T-cell (primary cell): Measurements from ENCODE around the gene AGBL1. TPM values are rescaled to one million over a fixed set of nuclear protein-coding genes. Genes with fewer than 3 reads are reported as not detected.

ENCODE experiments used
- ATAC-seq, 4 experiments: fragments of 200-7000 bp in 3 of 4; fragments of 150-1000 bp in 1 of 4; cut with Tn5 transposase; replicated peaks in 1 of 4; 1 replicate in 3 of 4; 2 replicates in 1 of 4; pipeline ENCODE4 v1.10.0; 2021; ENCODE audit warnings: moderate library complexity in 3 of 4, mild to moderate bottlenecking in 2 of 4, moderate number of reproducible peaks in 1 of 4
- CTCF ChIA-PET, 2 donors: fragments of 300-600 bp; sonication (Branson Sonifier 250); formaldehyde crosslinking; loops; one replicate each; lab custom pipeline; 2022; ENCODE audit warnings: antibody characterized with exemption in 2 of 2; lab: Charles Lee
- POLR2A ChIA-PET, 2 donors: fragments of 300-600 bp; sonication (Branson Sonifier 250); formaldehyde crosslinking; loops; one replicate each; lab custom pipeline; 2022; ENCODE audit warnings: antibody characterized with exemption in 2 of 2; lab: Charles Lee
- DNase-seq, 35 experiments: peaks; one replicate each; pipeline versions ENCODE4 v3.0.0 to v3.0.0-alpha.2; 2013 to 2023
- H3K27ac ChIP-seq: one replicate; pipeline ENCODE4 v1.5.1; 2013; ENCODE audit warnings: low read length
- H3K27me3 ChIP-seq, 2 experiments: replicated peaks in 1 of 2; 1 replicate in 1 of 2; 2 replicates in 1 of 2; pipeline versions ENCODE4 v1.6.1 to v1.7.0; 2013; ENCODE audit warnings: low read length in 1 of 2, mixed read lengths in 1 of 2; ENCODE audit not compliant: control insufficient read depth in 2 of 2, insufficient read depth in 2 of 2; ENCODE audit errors: extremely low read depth in 1 of 2
- H3K36me3 ChIP-seq, 2 donors: 1 replicate in 1 of 2; 2 replicates in 1 of 2; pipeline versions ENCODE4 v1.6.1 to v1.7.0; 2013; ENCODE audit warnings: low read length in 1 of 2; ENCODE audit not compliant: control insufficient read depth in 2 of 2, insufficient read depth in 1 of 2; ENCODE audit errors: extremely low read depth in 1 of 2
- H3K4me1 ChIP-seq, 2 experiments: 1 replicate in 1 of 2; 2 replicates in 1 of 2; pipeline versions ENCODE4 v1.6.1 to v1.7.0; 2013; ENCODE audit warnings: low read length in 2 of 2, mixed read lengths in 1 of 2; ENCODE audit not compliant: insufficient read depth in 2 of 2, control insufficient read depth in 1 of 2; ENCODE audit errors: extremely low read depth in 1 of 2
- H3K4me3 ChIP-seq, 2 donors: 1 replicate in 1 of 2; 2 replicates in 1 of 2; pipeline versions ENCODE4 v1.5.1 to v1.7.0; 2013; ENCODE audit warnings: mild to moderate bottlenecking in 2 of 2, low read length in 1 of 2, moderate library complexity in 1 of 2; ENCODE audit not compliant: control insufficient read depth in 1 of 2; ENCODE audit errors: extremely low read depth in 1 of 2
- H3K9me3 ChIP-seq: 2 replicates; pipeline ENCODE4 v1.7.0; 2013
- H3K27ac Mint-ChIP-seq, 2 donors: one replicate each; pipeline ENCODE4 v1.8.0; 2020 to 2021; ENCODE audit warnings: mild to moderate bottlenecking in 2 of 2, mixed read lengths in 2 of 2
- H3K27me3 Mint-ChIP-seq, 2 donors: one replicate each; pipeline ENCODE4 v1.8.0; 2021 to 2022; ENCODE audit warnings: mixed read lengths in 2 of 2
- H3K36me3 Mint-ChIP-seq: one replicate; pipeline ENCODE4 v1.8.0; 2021; ENCODE audit warnings: mixed read lengths
- H3K4me1 Mint-ChIP-seq, 3 donors: one replicate each; pipeline ENCODE4 v1.8.0; 2020 to 2022; ENCODE audit warnings: mixed read lengths in 3 of 3, mild to moderate bottlenecking in 1 of 3
- H3K4me3 Mint-ChIP-seq, 3 donors: one replicate each; pipeline ENCODE4 v1.8.0; 2020 to 2022; ENCODE audit warnings: mild to moderate bottlenecking in 3 of 3, mixed read lengths in 3 of 3, moderate library complexity in 3 of 3
- H3K9me3 Mint-ChIP-seq, 3 donors: one replicate each; pipeline ENCODE4 v1.8.0; 2020 to 2022; ENCODE audit warnings: mixed read lengths in 3 of 3
- WGBS: methylation state at CpG from one replicate; pipeline ENCODE4 v1.1.5; 2013; ENCODE audit warnings: missing lambda C conversion rate; ENCODE audit not compliant: insufficient coverage; 5-methylcytosine and 5-hydroxymethylcytosine counted together
- total RNA-seq, 35 experiments: library from RNA in 6 of 35; stranded (reverse) in 6 of 35; fragments of 120-200 nt in 1 of 35; gene quantifications; one replicate each; pipeline versions ENCODE4 v1.2.1 to v1.2.4 and lab custom pipeline; 2013 to 2026

AGBL1 gene
- total RNA-seq, 5 donors from 2014 or later (not counting 1 experiment from before 2014, with no cell fraction given) = not detected

- Histone ChIP-seq H3K9me3 (no peaks in the 10 kb centered on the region), H3K27me3 (no peaks in the 10 kb centered on the region), H3K36me3 (no peaks in the 10 kb centered on the region), H3K4me1 (no peaks in the 10 kb centered on the region), H3K4me3 (no peak overlapping the region), H3K27ac (no peak overlapping the region)
- DNase-seq (no peak), ATAC-seq (no peak)
- POLR2A ChIA-PET = no interaction called here
- Mint-ChIP-seq H3K27ac (no peak overlapping the region), H3K36me3 (no peaks in the 10 kb centered on the region), H3K27me3 (no peaks in the 10 kb centered on the region), H3K4me1 (no peaks in the 10 kb centered on the region), H3K9me3 (peaks cover 0 to 14% (median 4%) of the 10 kb centered on the region in 3 donors), H3K4me3 (no peak overlapping the region)
- CTCF ChIA-PET = no interaction called here
- 78% methylated on average over 6 of the region's 9 CpGs for whole genome bisulfite sequencing
Measured at GRCh38 chr15:86591994-86592735, 512.5 kb downstream of the AGBL1 start.

- ChIA-PET POLR2A (no interaction called here), CTCF (no interaction called here)
- WGBS = 100% methylated on average over 1 of the region's 1 CpG
- no peak overlapping the region for H3K4me3 Mint-ChIP-seq
- ATAC-seq (no peak), DNase-seq (no peak)
- no peaks in the 10 kb centered on the region for H3K4me1 Mint-ChIP-seq
- Histone ChIP-seq H3K27me3 (no peaks in the 10 kb centered on the region), H3K4me3 (no peak overlapping the region), H3K27ac (no peak overlapping the region), H3K36me3 (no peaks in the 10 kb centered on the region), H3K9me3 (no peaks in the 10 kb centered on the region), H3K4me1 (no peaks in the 10 kb centered on the region)
- no peak overlapping the region for H3K27ac Mint-ChIP-seq
- peaks cover 0 to 4% (median 4%) of the 10 kb centered on the region in 3 donors for H3K9me3 Mint-ChIP-seq
- no peaks in the 10 kb centered on the region for H3K36me3 Mint-ChIP-seq
- H3K27me3 Mint-ChIP-seq = peaks cover 0 to 3% of the 10 kb centered on the region in 2 donors
Measured at GRCh38 chr15:86595741-86596140, 516.1 kb downstream of the AGBL1 start.

- Histone ChIP-seq H3K27ac (no peak overlapping the region), H3K36me3 (no peaks in the 10 kb centered on the region), H3K4me1 (no peaks in the 10 kb centered on the region), H3K9me3 (no peaks in the 10 kb centered on the region), H3K4me3 (no peak overlapping the region), H3K27me3 (no peaks in the 10 kb centered on the region)
- CTCF ChIA-PET = no interaction called here
- WGBS = no CpG with 5 or more reads among the region's 2 CpGs
- peaks cover 3% of the 10 kb centered on the region in 2 donors for H3K27me3 Mint-ChIP-seq
- no peak for DNase-seq
- no peak overlapping the region for H3K4me3 Mint-ChIP-seq
- no peaks in the 10 kb centered on the region for H3K36me3 Mint-ChIP-seq
- H3K4me1 Mint-ChIP-seq = no peaks in the 10 kb centered on the region
- POLR2A ChIA-PET = no interaction called here
- peaks cover 0 to 4% (median 0%) of the 10 kb centered on the region in 3 donors for H3K9me3 Mint-ChIP-seq
- no peak overlapping the region for H3K27ac Mint-ChIP-seq
- ATAC-seq = no peak
Measured at GRCh38 chr15:86603466-86603865, 523.8 kb downstream of the AGBL1 start.

GRCh38 chr15:86608461-86609205 lies 529.0 kb downstream of the AGBL1 start:
- H3K4me1 Mint-ChIP-seq = peaks cover 23 to 35% (median 35%) of the 10 kb centered on the region in 3 donors
- Histone ChIP-seq H3K9me3 (no peaks in the 10 kb centered on the region), H3K36me3 (no peaks in the 10 kb centered on the region), H3K4me3 (no peak overlapping the region), H3K27me3 (no peaks in the 10 kb centered on the region), H3K27ac (no peak overlapping the region), H3K4me1 (peaks cover 0 to 16% of the 10 kb centered on the region in 2 experiments)
- H3K4me3 Mint-ChIP-seq = no peak overlapping the region
- H3K36me3 Mint-ChIP-seq = no peaks in the 10 kb centered on the region
- POLR2A ChIA-PET = no interaction called here
- peaks cover 0 to 4% (median 0%) of the 10 kb centered on the region in 3 donors for H3K9me3 Mint-ChIP-seq
- CTCF ChIA-PET = no interaction called here
- WGBS = 89% methylated on average over 3 of the region's 7 CpGs
- H3K27ac Mint-ChIP-seq = no peak overlapping the region
- DNase-seq (no peak), ATAC-seq (no peak)
- H3K27me3 Mint-ChIP-seq = no peaks in the 10 kb centered on the region

GRCh38 chr15:86609275-86609674 lies 529.6 kb downstream of the AGBL1 start:
- WGBS = no CpG with 5 or more reads among the region's 3 CpGs
- POLR2A ChIA-PET = no interaction called here
- Mint-ChIP-seq H3K4me3 (no peak overlapping the region), H3K27me3 (no peaks in the 10 kb centered on the region), H3K36me3 (no peaks in the 10 kb centered on the region), H3K9me3 (no peaks in the 10 kb centered on the region), H3K27ac (no peak overlapping the region), H3K4me1 (peaks cover 26 to 42% (median 41%) of the 10 kb centered on the region in 3 donors)
- Histone ChIP-seq H3K9me3 (no peaks in the 10 kb centered on the region), H3K4me1 (peaks cover 0 to 16% of the 10 kb centered on the region in 2 experiments), H3K4me3 (no peak overlapping the region), H3K27ac (no peak overlapping the region), H3K36me3 (no peaks in the 10 kb centered on the region), H3K27me3 (no peaks in the 10 kb centered on the region)
- DNase-seq (no peak), ATAC-seq (no peak)
- CTCF ChIA-PET = no interaction called here

- Histone ChIP-seq H3K27me3 (no peaks in the 10 kb centered on the region), H3K4me1 (peaks cover 0 to 18% of the 10 kb centered on the region in 2 experiments), H3K9me3 (no peaks in the 10 kb centered on the region), H3K36me3 (no peaks in the 10 kb centered on the region), H3K27ac (no peak overlapping the region), H3K4me3 (no peak overlapping the region)
- H3K4me1 Mint-ChIP-seq = peaks cover 33 to 49% (median 49%) of the 10 kb centered on the region in 3 donors
- H3K9me3 Mint-ChIP-seq = peaks cover 0 to 6% (median 0%) of the 10 kb centered on the region in 3 donors
- H3K4me3 Mint-ChIP-seq = no peak overlapping the region
- H3K27ac Mint-ChIP-seq = no peak overlapping the region
- ChIA-PET POLR2A (no interaction called here), CTCF (no interaction called here)
- no CpG with 5 or more reads among the region's 2 CpGs for WGBS
- no peaks in the 10 kb centered on the region for H3K27me3 Mint-ChIP-seq
- H3K36me3 Mint-ChIP-seq = no peaks in the 10 kb centered on the region
- DNase-seq (no peak), ATAC-seq (no peak)
Measured at GRCh38 chr15:86610038-86610437, 530.4 kb downstream of the AGBL1 start.
